Endodermal cell (in vitro differentiated cells): Measurements from ENCODE around the gene TST. TPM values are rescaled to one million over a fixed set of nuclear protein-coding genes. Genes with fewer than 3 reads are reported as not detected.

Source experiments
- DNase-seq: peaks from one replicate; pipeline ENCODE4 v3.0.0-alpha.2; 2017
- H3K27ac ChIP-seq: 2 replicates; pipeline ENCODE4 v1.5.1; 2013; ENCODE audit warnings: mild to moderate bottlenecking, low read depth, low read length, moderate library complexity
- H3K27me3 ChIP-seq: 2 replicates; pipeline ENCODE4 v1.6.1; 2013; ENCODE audit warnings: mild to moderate bottlenecking, low read length, moderate library complexity; ENCODE audit not compliant: insufficient read depth, control insufficient read depth, poor library complexity, severe bottlenecking
- H3K36me3 ChIP-seq: 2 replicates; pipeline ENCODE4 v1.7.0; 2013; ENCODE audit warnings: mild to moderate bottlenecking, low read length, moderate library complexity; ENCODE audit not compliant: control insufficient read depth, insufficient read depth
- H3K4me1 ChIP-seq: one replicate; pipeline ENCODE4 v1.7.0; 2013; ENCODE audit warnings: low read length; ENCODE audit not compliant: control insufficient read depth, insufficient read depth
- H3K4me3 ChIP-seq: 2 replicates; pipeline ENCODE4 v1.5.1; 2013; ENCODE audit warnings: mild to moderate bottlenecking, low read length, moderate library complexity
- H3K9ac ChIP-seq: 2 replicates; pipeline ENCODE4 v1.6.1; 2013; ENCODE audit warnings: mild to moderate bottlenecking, low read length, moderate library complexity; ENCODE audit not compliant: poor library complexity, severe bottlenecking; ENCODE audit errors: extremely low read depth
- H3K9me3 ChIP-seq: 2 replicates; pipeline ENCODE4 v1.6.1; 2013; ENCODE audit warnings: mild to moderate bottlenecking, low read length, moderate library complexity; ENCODE audit not compliant: control insufficient read depth
- H3K27ac Mint-ChIP-seq: 2 replicates; pipeline ENCODE4 v1.8.0; 2020; ENCODE audit warnings: mixed read lengths
- H3K27me3 Mint-ChIP-seq: 2 replicates; pipeline ENCODE4 v1.8.0; 2021; ENCODE audit warnings: mild to moderate bottlenecking, mixed read lengths; ENCODE audit not compliant: insufficient read depth
- H3K36me3 Mint-ChIP-seq: 2 replicates; pipeline ENCODE4 v1.8.0; 2020; ENCODE audit warnings: low read depth, mixed read lengths
- H3K4me1 Mint-ChIP-seq: 2 replicates; pipeline ENCODE4 v1.8.0; 2020; ENCODE audit warnings: mixed read lengths
- H3K4me3 Mint-ChIP-seq: 2 replicates; pipeline ENCODE4 v1.8.0; 2020; ENCODE audit warnings: mild to moderate bottlenecking, moderate library complexity, mixed read lengths
- H3K9me3 Mint-ChIP-seq: 2 replicates; pipeline ENCODE4 v1.8.0; 2020; ENCODE audit warnings: mild to moderate bottlenecking, mixed read lengths
- WGBS, 2 experiments: methylation state at CpG; one replicate each; pipeline versions ENCODE4 v1.1.5 to v1.1.7; 2013; ENCODE audit warnings: missing lambda C conversion rate in 2 of 2, mixed read lengths in 1 of 2; ENCODE audit not compliant: insufficient coverage in 1 of 2, insufficient read length in 1 of 2; 5-methylcytosine and 5-hydroxymethylcytosine counted together
- total RNA-seq, 2 donors: library from RNA; stranded (reverse); fragmentation: NEBNext Ultra II Directional in 1 of 2; extraction: Animal tissue kit (Norgen Biotek cat#: 25700) in 1 of 2; gene quantifications; 2 replicates in 1 of 2; 3 replicates in 1 of 2; pipeline ENCODE4 v1.2.1, GENCODE V29; 2021
- TF ChIP-seq, protein P1 (sequence below): fragments of 200-600 bp; sonication (generic); conservative IDR thresholded peaks from 2 replicates; pipeline ENCODE4 v1.5.0; 2021; ENCODE audit warnings: antibody characterized with exemption, mild to moderate bottlenecking

TST gene
- total RNA-seq, 2 donors from 2014 or later = 38.2 to 48.3 TPM

DNA sequence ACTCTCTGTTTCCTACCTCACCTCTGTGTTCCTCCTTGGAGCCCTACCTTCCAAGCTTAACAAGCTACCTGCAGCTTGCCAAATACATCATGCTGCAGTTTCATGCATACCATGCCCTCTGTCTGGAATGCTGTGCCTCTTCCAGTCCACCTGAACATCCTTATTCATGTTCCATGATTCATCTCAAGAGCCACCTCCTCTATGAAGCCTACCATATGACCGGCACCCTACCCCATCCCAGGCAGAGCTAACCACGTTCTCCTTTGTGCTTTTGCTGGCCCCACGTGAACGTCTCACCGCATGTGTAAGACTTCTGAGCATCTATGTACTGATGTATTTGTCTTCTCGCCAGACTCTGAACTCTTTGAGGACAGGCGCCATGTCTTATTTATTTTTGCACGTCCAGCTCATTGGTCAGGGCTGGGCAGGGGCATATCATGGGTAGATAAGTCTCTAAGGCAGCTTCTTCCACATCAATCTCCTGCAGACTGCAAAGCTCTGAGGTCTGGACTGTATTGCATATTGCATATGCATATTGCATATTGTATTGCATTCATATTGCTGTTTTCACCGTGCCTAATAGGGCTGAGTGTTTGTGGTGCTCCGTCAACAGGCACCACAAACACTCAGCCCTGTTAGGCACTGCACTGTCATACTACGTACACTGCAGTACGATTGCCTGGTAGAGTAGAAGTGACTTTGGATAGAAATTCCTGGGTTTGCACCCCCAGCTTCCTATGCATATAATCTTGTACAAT, 31.0 kb downstream of the TST start:
- Mint-ChIP-seq H3K36me3 (no peaks in the 10 kb centered on the region), H3K27ac (no peak overlapping the region), H3K4me1 (no peaks in the 10 kb centered on the region), H3K4me3 (no peak overlapping the region), H3K27me3 (peaks cover 38% of the 10 kb centered on the region), H3K9me3 (peaks cover 13% of the 10 kb centered on the region)
- WGBS, 2 experiments = 76 to 78% methylated on average over 9 to 12 of the region's 12 CpGs
- Histone ChIP-seq H3K27me3 (peaks cover 24% of the 10 kb centered on the region), H3K4me3 (no peak overlapping the region), H3K9me3 (peaks cover 13% of the 10 kb centered on the region), H3K36me3 (no peaks in the 10 kb centered on the region), H3K4me1 (no peaks in the 10 kb centered on the region), H3K9ac (no peak overlapping the region), H3K27ac (no peak overlapping the region)
- DNase-seq = no peak
- TF ChIP-seq, protein P1, sequence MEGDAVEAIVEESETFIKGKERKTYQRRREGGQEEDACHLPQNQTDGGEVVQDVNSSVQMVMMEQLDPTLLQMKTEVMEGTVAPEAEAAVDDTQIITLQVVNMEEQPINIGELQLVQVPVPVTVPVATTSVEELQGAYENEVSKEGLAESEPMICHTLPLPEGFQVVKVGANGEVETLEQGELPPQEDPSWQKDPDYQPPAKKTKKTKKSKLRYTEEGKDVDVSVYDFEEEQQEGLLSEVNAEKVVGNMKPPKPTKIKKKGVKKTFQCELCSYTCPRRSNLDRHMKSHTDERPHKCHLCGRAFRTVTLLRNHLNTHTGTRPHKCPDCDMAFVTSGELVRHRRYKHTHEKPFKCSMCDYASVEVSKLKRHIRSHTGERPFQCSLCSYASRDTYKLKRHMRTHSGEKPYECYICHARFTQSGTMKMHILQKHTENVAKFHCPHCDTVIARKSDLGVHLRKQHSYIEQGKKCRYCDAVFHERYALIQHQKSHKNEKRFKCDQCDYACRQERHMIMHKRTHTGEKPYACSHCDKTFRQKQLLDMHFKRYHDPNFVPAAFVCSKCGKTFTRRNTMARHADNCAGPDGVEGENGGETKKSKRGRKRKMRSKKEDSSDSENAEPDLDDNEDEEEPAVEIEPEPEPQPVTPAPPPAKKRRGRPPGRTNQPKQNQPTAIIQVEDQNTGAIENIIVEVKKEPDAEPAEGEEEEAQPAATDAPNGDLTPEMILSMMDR = no peak

- Mint-ChIP-seq H3K9me3 (peaks cover 13% of the 10 kb centered on the region), H3K36me3 (no peaks in the 10 kb centered on the region), H3K4me3 (no peak overlapping the region), H3K27me3 (peaks cover 35% of the 10 kb centered on the region), H3K4me1 (no peaks in the 10 kb centered on the region), H3K27ac (no peak overlapping the region)
- no peaks in the 10 kb centered on the region for H3K36me3 ChIP-seq
- peak; percentile 85 for DNase-seq
- H3K4me3 ChIP-seq = no peak overlapping the region
- TF ChIP-seq, protein P1 = peak; percentile 94
- H3K27ac ChIP-seq = no peak overlapping the region
- H3K4me1 ChIP-seq = no peaks in the 10 kb centered on the region
- peaks cover 13% of the 10 kb centered on the region for H3K9me3 ChIP-seq
- no peak overlapping the region for H3K9ac ChIP-seq
- peaks cover 20% of the 10 kb centered on the region for H3K27me3 ChIP-seq
- WGBS, 2 experiments = 63 to 66% methylated on average over 4 to 8 of the region's 8 CpGs
These were observed 32.9 kb downstream of the TST start for GRCh38 chr22:36986242-36986821.

- H3K9me3 Mint-ChIP-seq = peaks cover 13% of the 10 kb centered on the region
- H3K27ac Mint-ChIP-seq = no peak overlapping the region
- H3K9ac ChIP-seq = no peak overlapping the region
- no peaks in the 10 kb centered on the region for H3K4me1 ChIP-seq
- TF ChIP-seq, protein P1 = no peak
- H3K27ac ChIP-seq = no peak overlapping the region
- H3K27me3 Mint-ChIP-seq = peaks cover 29% of the 10 kb centered on the region
- DNase-seq = no peak
- peaks cover 13% of the 10 kb centered on the region for H3K9me3 ChIP-seq
- 96 to 98% methylated on average over 10 of the region's 10 CpGs for WGBS, 2 experiments
- no peak overlapping the region for H3K4me3 ChIP-seq
- peaks cover 19% of the 10 kb centered on the region for H3K27me3 ChIP-seq
- H3K36me3 Mint-ChIP-seq = no peaks in the 10 kb centered on the region
- no peaks in the 10 kb centered on the region for H3K4me1 Mint-ChIP-seq
- H3K4me3 Mint-ChIP-seq = no peak overlapping the region
- no peaks in the 10 kb centered on the region for H3K36me3 ChIP-seq
These were observed 33.9 kb downstream of the TST start for GRCh38 chr22:36985211-36985889.
